ENCODE data around the gene STRBP. TPM values are rescaled to one million over a fixed set of nuclear protein-coding genes. Genes with fewer than 3 reads are reported as not detected.

STRBP gene
- total RNA-seq, 1 experiment from 2014 or later = 74.0 TPM

DNA sequence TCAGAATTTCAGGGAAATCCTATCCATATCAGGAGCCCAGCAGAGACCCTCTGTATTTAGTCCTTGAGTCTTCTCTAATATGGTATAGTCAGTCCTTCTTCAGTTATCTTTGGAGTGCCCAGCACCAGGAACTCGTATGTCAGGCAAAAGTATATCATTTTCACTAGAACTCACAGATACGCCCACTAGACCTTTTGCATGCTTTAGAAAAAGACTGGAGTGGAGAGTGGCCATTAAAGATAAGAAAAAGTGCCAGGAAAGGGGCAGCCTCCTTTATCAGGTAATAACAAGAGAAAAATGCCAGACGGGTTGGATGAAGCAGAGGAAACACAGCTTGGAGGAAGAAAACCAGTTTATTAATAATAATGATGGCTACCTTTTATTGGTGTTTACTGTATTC is 171.4 kb downstream of the STRBP start:
- Histone ChIP-seq H3K79me2 (ENCODE audit: insufficient read depth, low read length) (no peaks in the 10 kb centered on the region), H2BK15ac (ENCODE audit: low read depth, low read length) (no peak overlapping the region), H3K9me3 (ENCODE audit: control insufficient read depth, low read depth, low read length) (no peaks in the 10 kb centered on the region), H3K4me2 (ENCODE audit: insufficient read depth, insufficient read length, low read length) (peak overlapping the region; percentile 4), H2AFZ (ENCODE audit: low read length) (no peak overlapping the region), H3K23me2 (ENCODE audit: insufficient read length, low read depth, low read length, poor library complexity, severe bottlenecking) (no peaks in the 10 kb centered on the region), H2BK120ac (ENCODE audit: low read depth, low read length, poor library complexity, severe bottlenecking) (no peak overlapping the region), H3K79me1 (ENCODE audit: insufficient read depth, low read depth, low read length, poor library complexity, severe bottlenecking) (no peaks in the 10 kb centered on the region), H3K4ac (ENCODE audit: low read depth, low read length) (no peak overlapping the region), H2AK5ac (ENCODE audit: insufficient read length, low read length) (no peak overlapping the region), H3K9ac (ENCODE audit: extremely low read depth, insufficient read length, low read length) (no peak overlapping the region), H4K5ac (ENCODE audit: insufficient read length, low read depth, low read length) (no peak overlapping the region), H3K56ac (ENCODE audit: insufficient read length, low read depth, low read length) (no peak overlapping the region), H4K20me1 (ENCODE audit: control insufficient read depth, insufficient read depth, insufficient read length) (no peaks in the 10 kb centered on the region), H3K27me3 (ENCODE audit: insufficient read depth, low read length) (no peaks in the 10 kb centered on the region), H3K27ac (ENCODE audit: insufficient read length, low read depth, low read length) (peak overlapping the region; percentile 51), H4K91ac (ENCODE audit: insufficient read length, low read depth, low read length) (no peak overlapping the region), H2BK20ac (ENCODE audit: low read depth, low read length, poor library complexity, severe bottlenecking) (no peak overlapping the region), H3K14ac (ENCODE audit: insufficient read depth, low read length) (no peak overlapping the region), H2BK12ac (ENCODE audit: insufficient read length, low read depth, low read length) (no peak overlapping the region), H3T11ph (ENCODE audit: low read length) (no peak overlapping the region), H2BK5ac (ENCODE audit: insufficient read length, low read length) (no peak overlapping the region), H3K18ac (ENCODE audit: insufficient read length, low read depth, low read length) (no peak overlapping the region), H4K8ac (replicated peaks; ENCODE audit: insufficient read length, low read depth, low read length) (no peak overlapping the region), H3K4me1 (ENCODE audit: insufficient read depth, low read length) (peaks cover 15% of the 10 kb centered on the region; the same call in 1 of the 2 replicates), H3K23ac (ENCODE audit: insufficient read length, low read depth, low read length) (no peak overlapping the region)
- Mint-ChIP-seq H3K27ac (peak overlapping the region; percentile 66 to 98 (median 94); a peak in 4 of 7 replicates), H3K36me3 (ENCODE audit: insufficient read depth in 1 of 3, low read depth in 3 of 3) (peaks cover 45 to 79% (median 78%) of the 10 kb centered on the region in 3 experiments; a peak in 6 of 7 replicates), H3K4me1 (peaks cover 28% of the 10 kb centered on the region in 2 experiments), H3K27me3 (ENCODE audit: low read depth) (no peaks in the 10 kb centered on the region), H3K4me3 (no peak overlapping the region; a peak in 1 of 5 replicates), H3K9me3 (no peaks in the 10 kb centered on the region)
- TF ChIP-seq CTCF (conservative IDR thresholded peaks at IDR 0.05) = no peak
- no peak for DNase-seq
- WGBS (ENCODE audit: extremely low coverage, insufficient read length, low lambda C conversion rate) = no CpG with 5 or more reads among the region's 3 CpGs
